ENCODE data around the gene STK16.
A peak's percentile ranks its signal among the peaks of the same experiment; 100 is the strongest.

The STK16 gene

DNA sequence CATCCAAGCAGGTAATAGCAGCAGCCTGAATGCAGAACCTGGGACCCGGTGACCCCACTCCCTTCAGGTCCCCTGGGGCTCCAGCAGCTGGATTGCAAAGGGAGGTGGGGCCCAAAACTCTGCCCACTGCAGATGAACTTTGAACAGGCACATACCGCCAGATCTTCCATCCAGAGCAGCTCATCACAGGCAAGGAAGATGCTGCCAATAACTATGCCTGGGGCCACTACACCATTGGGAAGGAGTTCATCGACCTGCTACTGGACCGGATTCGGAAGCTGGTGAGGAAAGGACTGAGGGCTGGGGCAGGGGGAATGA lies 24.7 kb downstream of the STK16 start:
- H3K27ac ChIP-seq (ENCODE audit: insufficient read depth, low read length, poor library complexity, severe bottlenecking), result no peak overlapping the region
- H3K4me3 ChIP-seq (ENCODE audit: insufficient read depth, low read depth, low read length, poor library complexity, severe bottlenecking), result no peak overlapping the region

DNA sequence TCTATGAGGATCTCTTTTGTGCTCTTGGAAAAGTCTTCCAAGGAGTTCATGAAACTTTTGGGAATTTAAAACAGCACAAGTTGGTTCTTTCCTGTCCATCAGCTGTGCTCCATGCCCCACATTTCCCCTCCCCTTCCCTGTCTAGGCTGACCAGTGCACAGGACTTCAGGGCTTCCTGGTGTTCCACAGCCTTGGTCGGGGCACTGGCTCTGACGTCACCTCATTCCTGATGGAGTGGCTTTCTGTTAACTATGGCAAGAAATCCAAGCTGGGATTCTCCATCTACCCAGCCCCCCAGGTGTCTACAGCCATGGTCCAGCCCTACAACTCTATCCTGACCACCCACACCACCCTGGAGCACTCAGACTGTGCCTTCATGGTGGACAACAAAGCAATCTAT lies 25.7 kb downstream of the STK16 start:
- Histone ChIP-seq H3K27me3 (replicated peaks; ENCODE audit: control insufficient read depth, insufficient read depth, low read length, poor library complexity, severe bottlenecking) (no peaks in the 10 kb centered on the region), H3K4me3 (ENCODE audit: insufficient read depth, low read depth, low read length, poor library complexity, severe bottlenecking) (no peak overlapping the region)

More for the DNA sequence above, 24.7 kb downstream of the STK16 start:
- H3K27me3 ChIP-seq (replicated peaks; ENCODE audit: control insufficient read depth, insufficient read depth, low read length, poor library complexity, severe bottlenecking), result no peaks in the 10 kb centered on the region
- H3K36me3 ChIP-seq (ENCODE audit: control insufficient read depth, insufficient read depth, low read length), result no peaks in the 10 kb centered on the region
- H3K9me3 ChIP-seq (ENCODE audit: control insufficient read depth, low read length), result no peaks in the 10 kb centered on the region
- DNase-seq, result no peak
- no peaks in the 10 kb centered on the region for H3K4me1 ChIP-seq (ENCODE audit: control insufficient read depth, insufficient read depth, low read length, poor library complexity, severe bottlenecking)

DNA sequence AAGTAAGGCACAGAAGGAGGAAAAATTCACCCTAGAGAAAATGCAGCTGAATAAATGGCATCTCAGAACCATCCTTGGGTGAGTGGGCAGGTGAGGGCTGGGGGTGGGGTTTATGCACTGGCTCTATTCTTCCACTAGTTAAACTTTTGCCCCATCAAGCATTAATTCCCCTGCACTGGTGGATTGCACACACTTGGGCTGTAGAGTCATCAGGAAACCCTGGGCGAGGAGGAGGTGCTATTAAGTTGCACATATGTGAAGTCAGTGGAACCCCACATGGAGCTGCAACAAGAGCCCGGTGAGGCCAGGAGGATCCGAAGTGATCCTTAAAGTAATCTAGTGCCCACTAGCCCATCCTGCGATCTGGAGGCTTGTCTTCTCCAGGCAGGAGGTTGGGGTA lies 27.1 kb downstream of the STK16 start:
- no peaks in the 10 kb centered on the region for H3K27me3 ChIP-seq (replicated peaks; ENCODE audit: control insufficient read depth, insufficient read depth, low read length, poor library complexity, severe bottlenecking)
- no peaks in the 10 kb centered on the region for H3K4me1 ChIP-seq (ENCODE audit: control insufficient read depth, insufficient read depth, low read length, poor library complexity, severe bottlenecking)
- no peak overlapping the region for H3K27ac ChIP-seq (ENCODE audit: insufficient read depth, low read length, poor library complexity, severe bottlenecking)
- no peak for DNase-seq
- no peak overlapping the region for H3K4me3 ChIP-seq (ENCODE audit: insufficient read depth, low read depth, low read length, poor library complexity, severe bottlenecking)
- no peaks in the 10 kb centered on the region for H3K36me3 ChIP-seq (ENCODE audit: control insufficient read depth, insufficient read depth, low read length)
- H3K9me3 ChIP-seq (ENCODE audit: control insufficient read depth, low read length), result no peaks in the 10 kb centered on the region

More for the DNA sequence above, 25.7 kb downstream of the STK16 start:
- Histone ChIP-seq H3K27ac (ENCODE audit: insufficient read depth, low read length, poor library complexity, severe bottlenecking) (no peak overlapping the region), H3K9me3 (ENCODE audit: control insufficient read depth, low read length) (no peaks in the 10 kb centered on the region), H3K4me1 (ENCODE audit: control insufficient read depth, insufficient read depth, low read length, poor library complexity, severe bottlenecking) (no peaks in the 10 kb centered on the region), H3K36me3 (ENCODE audit: control insufficient read depth, insufficient read depth, low read length) (no peaks in the 10 kb centered on the region)
- no peak for DNase-seq

DNA sequence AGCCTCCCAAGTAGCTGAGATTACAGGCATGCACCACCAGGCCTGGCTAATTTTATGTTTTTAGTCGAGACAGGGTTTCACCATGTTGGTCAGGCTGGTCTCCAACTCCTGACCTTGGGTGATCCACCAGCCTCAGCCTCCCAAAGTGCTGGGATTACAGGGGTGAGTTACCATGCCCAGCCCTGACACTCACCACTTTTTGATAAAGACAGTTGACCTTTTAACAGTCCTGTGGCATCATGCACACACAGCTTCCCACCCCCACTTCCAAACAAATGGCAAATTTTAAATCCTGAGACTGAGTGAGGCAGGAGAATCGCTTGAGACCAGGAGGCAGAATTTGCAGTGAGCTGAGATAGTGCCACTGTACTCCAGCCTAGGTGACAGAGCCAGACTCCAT lies 27.7 kb downstream of the STK16 start:
- no peak for DNase-seq
- Histone ChIP-seq H3K27me3 (replicated peaks; ENCODE audit: control insufficient read depth, insufficient read depth, low read length, poor library complexity, severe bottlenecking) (no peaks in the 10 kb centered on the region), H3K9me3 (ENCODE audit: control insufficient read depth, low read length) (no peaks in the 10 kb centered on the region), H3K4me1 (ENCODE audit: control insufficient read depth, insufficient read depth, low read length, poor library complexity, severe bottlenecking) (peaks cover 6% of the 10 kb centered on the region), H3K4me3 (ENCODE audit: insufficient read depth, low read depth, low read length, poor library complexity, severe bottlenecking) (no peak overlapping the region), H3K36me3 (ENCODE audit: control insufficient read depth, insufficient read depth, low read length) (no peaks in the 10 kb centered on the region), H3K27ac (ENCODE audit: insufficient read depth, low read length, poor library complexity, severe bottlenecking) (no peak overlapping the region)

DNA sequence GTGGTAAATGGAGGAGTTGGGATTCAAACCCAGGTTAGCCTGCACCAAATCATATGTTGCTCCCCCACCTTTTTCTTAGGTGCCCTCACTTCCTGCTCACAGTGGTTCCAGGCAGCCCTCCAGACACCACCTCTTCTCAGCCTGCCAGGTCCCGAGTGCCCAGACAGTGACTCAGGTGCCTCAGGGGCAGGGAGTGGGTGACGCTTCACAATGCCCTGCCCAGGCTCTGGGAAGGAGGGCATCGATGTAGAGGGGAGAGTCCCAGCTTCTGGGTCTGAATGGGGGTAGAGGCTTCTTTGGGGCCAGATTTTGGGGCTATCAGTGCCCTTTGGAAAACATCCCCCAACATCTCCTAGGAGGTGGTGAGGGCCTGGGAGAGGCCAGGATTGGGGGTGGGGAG lies 28.7 kb downstream of the STK16 start:
- H3K4me1 ChIP-seq (ENCODE audit: control insufficient read depth, insufficient read depth, low read length, poor library complexity, severe bottlenecking), result peaks cover 15% of the 10 kb centered on the region
- H3K36me3 ChIP-seq (ENCODE audit: control insufficient read depth, insufficient read depth, low read length), result no peaks in the 10 kb centered on the region
- H3K9me3 ChIP-seq (ENCODE audit: control insufficient read depth, low read length), result no peaks in the 10 kb centered on the region
- no peaks in the 10 kb centered on the region for H3K27me3 ChIP-seq (replicated peaks; ENCODE audit: control insufficient read depth, insufficient read depth, low read length, poor library complexity, severe bottlenecking)
- H3K4me3 ChIP-seq (ENCODE audit: insufficient read depth, low read depth, low read length, poor library complexity, severe bottlenecking), result no peak overlapping the region
- H3K27ac ChIP-seq (ENCODE audit: insufficient read depth, low read length, poor library complexity, severe bottlenecking), result no peak overlapping the region
- no peak for DNase-seq

DNA sequence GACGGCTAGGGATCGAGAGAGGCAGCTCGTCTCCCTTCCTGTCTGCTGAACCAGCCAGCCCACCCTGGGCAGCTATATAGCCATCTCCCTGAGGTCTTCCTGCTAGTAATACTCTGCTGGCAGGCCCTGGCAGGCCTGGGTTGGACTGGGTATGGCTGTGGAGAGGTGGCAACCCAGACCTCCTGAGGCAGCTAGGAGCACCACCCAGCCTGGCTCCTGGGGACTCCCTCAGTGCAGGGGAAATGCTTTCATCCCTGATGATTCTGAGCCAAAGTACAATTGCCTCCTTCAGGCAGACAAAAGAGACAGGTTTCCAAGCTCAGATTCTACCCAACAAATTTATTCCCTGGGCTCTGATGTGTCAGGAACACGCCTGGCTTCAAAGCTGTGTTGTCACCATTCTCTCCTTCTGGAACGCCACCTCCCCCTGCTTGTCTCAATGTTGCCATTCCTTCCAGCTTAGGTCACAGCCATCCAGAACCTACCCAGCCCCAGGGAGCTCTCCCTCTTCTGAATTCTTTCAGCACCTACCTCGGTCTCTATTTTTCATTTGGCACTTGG lies 29.2 kb downstream of the STK16 start:
- H3K4me3 ChIP-seq (ENCODE audit: insufficient read depth, low read depth, low read length, poor library complexity, severe bottlenecking), result no peak overlapping the region
- H3K36me3 ChIP-seq (ENCODE audit: control insufficient read depth, insufficient read depth, low read length), result no peaks in the 10 kb centered on the region
- peaks cover 15% of the 10 kb centered on the region for H3K4me1 ChIP-seq (ENCODE audit: control insufficient read depth, insufficient read depth, low read length, poor library complexity, severe bottlenecking)
- H3K9me3 ChIP-seq (ENCODE audit: control insufficient read depth, low read length), result no peaks in the 10 kb centered on the region
- no peak overlapping the region for H3K27ac ChIP-seq (ENCODE audit: insufficient read depth, low read length, poor library complexity, severe bottlenecking)
- no peaks in the 10 kb centered on the region for H3K27me3 ChIP-seq (replicated peaks; ENCODE audit: control insufficient read depth, insufficient read depth, low read length, poor library complexity, severe bottlenecking)
- DNase-seq, result no peak

DNA sequence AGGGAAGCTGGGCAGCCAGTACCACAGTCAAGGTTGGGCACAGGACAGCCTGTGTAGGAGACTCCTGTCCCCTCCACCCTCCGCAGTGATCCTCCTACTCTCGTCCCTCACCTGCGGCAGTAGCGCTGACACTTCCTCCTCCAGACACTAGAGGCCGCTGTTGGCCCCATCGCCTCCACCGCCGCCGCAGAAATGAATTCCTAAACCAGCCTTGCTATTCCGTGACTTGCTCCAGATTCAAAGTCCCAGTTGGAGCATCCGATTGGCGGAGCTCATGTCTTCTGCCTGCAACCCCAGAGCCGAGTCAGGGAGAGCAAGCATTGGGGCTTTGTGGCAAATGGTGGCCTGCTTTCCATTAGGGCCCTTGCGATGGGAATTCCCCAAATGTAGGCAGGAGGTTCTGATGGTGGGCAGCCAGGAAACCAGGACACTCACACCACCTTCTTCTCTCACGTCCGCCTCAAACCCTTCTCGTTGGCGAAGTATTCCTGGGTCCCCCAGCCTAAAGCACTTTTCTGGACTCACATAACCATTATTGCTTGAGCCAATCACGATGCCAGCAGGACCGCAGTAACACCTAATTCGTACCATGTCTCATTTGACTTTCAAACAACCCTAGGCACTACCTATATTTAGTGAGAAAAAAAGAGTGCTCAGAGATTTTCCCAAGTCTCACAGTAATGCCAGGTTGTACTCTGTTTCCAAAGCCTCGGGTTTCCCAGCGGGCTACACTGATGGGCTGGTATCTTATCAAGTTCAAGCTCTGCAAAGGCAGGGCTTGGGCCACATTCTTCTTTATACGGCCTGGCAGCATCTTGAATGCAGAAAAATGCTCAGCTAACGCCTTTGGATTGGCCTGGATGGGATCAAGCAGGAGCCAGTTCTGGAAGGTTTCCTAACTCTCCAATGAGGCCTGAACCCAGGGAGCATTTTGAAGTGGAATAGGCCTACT lies 32.7 kb downstream of the STK16 start:
- no peaks in the 10 kb centered on the region for H3K27me3 ChIP-seq (replicated peaks; ENCODE audit: control insufficient read depth, insufficient read depth, low read length, poor library complexity, severe bottlenecking)
- DNase-seq, result peak; percentile 56 to 63 (median 60)
- peaks cover 21% of the 10 kb centered on the region for H3K4me1 ChIP-seq (ENCODE audit: control insufficient read depth, insufficient read depth, low read length, poor library complexity, severe bottlenecking)
- H3K36me3 ChIP-seq (ENCODE audit: control insufficient read depth, insufficient read depth, low read length), result peaks cover 26% of the 10 kb centered on the region
- H3K9me3 ChIP-seq (ENCODE audit: control insufficient read depth, low read length), result no peaks in the 10 kb centered on the region
- peak overlapping the region; percentile 61 for H3K4me3 ChIP-seq (ENCODE audit: insufficient read depth, low read depth, low read length, poor library complexity, severe bottlenecking)
- peak overlapping the region; percentile 98 for H3K27ac ChIP-seq (ENCODE audit: insufficient read depth, low read length, poor library complexity, severe bottlenecking)

DNA sequence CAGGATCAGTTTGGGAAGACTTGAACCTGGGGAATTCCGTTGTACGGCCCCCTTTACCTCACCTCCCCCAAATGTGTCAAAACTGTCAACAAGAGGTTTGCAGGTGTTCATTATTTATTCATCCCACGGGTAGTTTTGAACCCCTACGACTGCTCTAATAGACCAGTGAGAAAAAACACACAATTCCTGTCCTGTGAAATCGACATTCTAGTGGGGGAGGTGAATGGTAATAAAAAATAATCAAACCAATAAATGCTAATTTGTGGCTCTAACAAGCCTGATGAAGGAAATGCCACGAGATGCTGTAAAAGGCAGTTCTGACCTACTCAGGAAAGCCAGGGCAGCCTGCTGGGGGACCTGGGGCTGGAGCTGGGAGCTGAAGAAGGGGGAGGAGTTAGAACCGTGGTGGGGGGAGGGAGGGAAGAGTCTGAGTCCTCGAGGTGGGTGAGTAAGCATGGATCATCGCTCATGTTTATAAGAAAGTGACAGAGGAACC lies 33.4 kb downstream of the STK16 start:
- peaks cover 34% of the 10 kb centered on the region for H3K36me3 ChIP-seq (ENCODE audit: control insufficient read depth, insufficient read depth, low read length)
- H3K9me3 ChIP-seq (ENCODE audit: control insufficient read depth, low read length), result no peaks in the 10 kb centered on the region
- H3K27me3 ChIP-seq (replicated peaks; ENCODE audit: control insufficient read depth, insufficient read depth, low read length, poor library complexity, severe bottlenecking), result no peaks in the 10 kb centered on the region
- H3K4me1 ChIP-seq (ENCODE audit: control insufficient read depth, insufficient read depth, low read length, poor library complexity, severe bottlenecking), result peaks cover 21% of the 10 kb centered on the region
- peak overlapping the region; percentile 61 for H3K4me3 ChIP-seq (ENCODE audit: insufficient read depth, low read depth, low read length, poor library complexity, severe bottlenecking)
- no peak for DNase-seq
- H3K27ac ChIP-seq (ENCODE audit: insufficient read depth, low read length, poor library complexity, severe bottlenecking), result peak overlapping the region; percentile 98

DNA sequence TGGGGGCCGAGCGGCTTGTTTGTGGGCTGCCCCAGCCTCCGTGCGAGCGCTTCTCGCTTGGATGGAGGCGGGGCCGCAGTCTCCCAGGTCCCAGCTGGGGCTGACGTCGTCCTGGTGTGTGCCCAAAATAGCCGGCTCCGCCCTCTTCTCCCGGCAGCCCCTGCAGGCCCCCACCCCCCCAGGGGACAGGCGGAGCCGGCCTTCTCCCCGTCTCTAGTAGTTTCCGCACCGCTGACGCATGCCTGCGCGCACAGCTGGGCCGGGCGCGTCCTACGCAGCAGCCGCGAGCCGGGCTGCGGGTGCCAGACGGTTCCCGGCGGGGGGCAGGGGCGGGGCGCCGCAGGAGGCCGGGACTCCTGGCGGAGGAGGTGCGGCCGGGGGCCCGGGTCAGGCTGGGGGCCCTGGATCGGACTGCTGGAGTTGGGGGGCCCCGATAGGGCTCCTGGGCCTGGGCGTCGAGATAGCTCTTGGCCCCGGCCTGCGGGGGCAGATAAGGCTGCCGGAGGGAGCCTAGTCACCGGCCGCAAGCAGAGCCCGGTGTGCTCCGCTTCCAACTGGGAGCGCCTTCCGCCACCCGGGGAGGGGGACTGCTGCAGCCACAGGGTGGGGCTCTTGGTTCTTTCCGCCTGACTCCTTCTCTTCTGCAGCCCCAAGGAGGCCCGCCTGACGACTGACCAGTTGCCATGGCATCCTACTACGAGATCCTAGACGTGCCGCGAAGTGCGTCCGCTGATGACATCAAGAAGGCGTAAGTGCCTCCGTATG lies 34.1 kb downstream of the STK16 start, which contains the start of gene DNAJB2:
Gene DNAJB2 (plus strand): TSS at position 216 of the 765 bp plus-strand sequence. CDS start 468 bp downstream, at position 684.
- Histone ChIP-seq H3K4me3 (ENCODE audit: insufficient read depth, low read depth, low read length, poor library complexity, severe bottlenecking) (peak within 1 kb of the TSS; percentile 61), H3K27ac (ENCODE audit: insufficient read depth, low read length, poor library complexity, severe bottlenecking) (peak within 1 kb of the TSS; percentile 98), H3K36me3 (ENCODE audit: control insufficient read depth, insufficient read depth, low read length) (peaks cover 40% of the 10 kb centered on the region), H3K27me3 (replicated peaks; ENCODE audit: control insufficient read depth, insufficient read depth, low read length, poor library complexity, severe bottlenecking) (no peaks in the 10 kb centered on the region), H3K9me3 (ENCODE audit: control insufficient read depth, low read length) (no peaks in the 10 kb centered on the region), H3K4me1 (ENCODE audit: control insufficient read depth, insufficient read depth, low read length, poor library complexity, severe bottlenecking) (peaks cover 21% of the 10 kb centered on the region)
- DNase-seq, result peak; percentile 97 to 99 (median 98)
